HepG2 (cell line): ENCODE data around the gene ENPP1. TPM values are rescaled to one million over a fixed set of nuclear protein-coding genes. Genes with fewer than 3 reads are reported as not detected.

ENCODE experiments used
- ATAC-seq: fragments of 200-7000 bp; cut with Tn5 transposase; 3 replicates; pipeline ENCODE4 v1.9.1; 2020; ENCODE audit warnings: mild to moderate bottlenecking, moderate library complexity
- BruUV-seq: library from RNA; stranded (reverse); fragments of 400-500 nt; replicated peaks from 2 replicates; lab custom pipeline; 2021; lab: Mats Ljungman, UMichigan
- CTCF ChIA-PET: fragments of 300-600 bp; formaldehyde crosslinking; extraction: SDS; loops from one replicate; lab custom pipeline; 2021; ENCODE audit warnings: low total read pairs, inconsistent platforms, low intra/inter-chr PET ratio; lab: Yijun Ruan, JAX
- POLR2A ChIA-PET: fragments of 350-600 bp; sonication (Branson Sonifier 250); formaldehyde crosslinking; loops from one replicate; lab custom pipeline; 2020; ENCODE audit warnings: antibody characterized with exemption, inconsistent platforms; lab: Yijun Ruan, JAX
- DNase-seq: peaks from one replicate; pipeline ENCODE4 v3.0.0-alpha.2; 2015; ENCODE audit warnings: low spot score
- FAIRE-seq: peaks from 3 replicates; lab custom pipeline; 2011; peaks lifted over from hg19 to GRCh38; lab: Jason Lieb, UNC
- H2AFZ ChIP-seq: one replicate; pipeline ENCODE4 v1.6.1; 2011; ENCODE audit warnings: low read length, inconsistent platforms
- H3K27ac ChIP-seq: fragments of 300-600 bp; 3 replicates; pipeline ENCODE4 v1.8.0; 2011; ENCODE audit warnings: mixed run types, mild to moderate bottlenecking, mixed read lengths, low read length, inconsistent platforms; ENCODE audit not compliant: insufficient read depth; ENCODE audit errors: extremely low read length
- H3K27me3 ChIP-seq, 2 experiments: fragments of 200-600 bp in 1 of 2; 2 replicates in 1 of 2; 3 replicates in 1 of 2; pipeline versions ENCODE4 v1.6.0 to v1.8.0; 2011; ENCODE audit warnings: low read length in 2 of 2, mild to moderate bottlenecking in 2 of 2, moderate library complexity in 2 of 2, inconsistent platforms in 1 of 2; ENCODE audit not compliant: insufficient read depth in 2 of 2, control insufficient read depth in 1 of 2
- H3K36me3 ChIP-seq, 2 experiments: fragments of 200-600 bp in 1 of 2; replicated peaks in 1 of 2; 2 replicates in 1 of 2; 3 replicates in 1 of 2; pipeline versions ENCODE4 v1.5.1 to v1.8.0; 2011; ENCODE audit warnings: low read length in 2 of 2, inconsistent platforms in 1 of 2; ENCODE audit not compliant: insufficient read depth in 2 of 2, control insufficient read depth in 1 of 2
- H3K4me1 ChIP-seq: 2 replicates; pipeline ENCODE4 v1.5.1; 2012; ENCODE audit warnings: low read length, inconsistent platforms; ENCODE audit not compliant: insufficient read depth
- H3K4me2 ChIP-seq: 2 replicates; pipeline ENCODE4 v1.6.0; 2011; ENCODE audit warnings: low read depth, low read length, inconsistent platforms
- H3K4me3 ChIP-seq, 3 experiments: fragments of 200-600 bp in 1 of 3; sonication (generic), shearing (Covaris generic) in 1 of 3; replicated peaks in 1 of 3; 2 replicates each; pipeline ENCODE4 v1.5.1; 2011 to 2016; ENCODE audit warnings: low read length in 3 of 3, inconsistent platforms in 2 of 3, low read depth in 2 of 3, mild to moderate bottlenecking in 2 of 3, control low read depth in 1 of 3, mixed read lengths in 1 of 3; ENCODE audit not compliant: insufficient read depth in 1 of 3
- H3K79me2 ChIP-seq: one replicate; pipeline ENCODE4 v1.6.1; 2011; ENCODE audit warnings: low read length, inconsistent platforms; ENCODE audit not compliant: insufficient read depth
- H3K9ac ChIP-seq: 2 replicates; pipeline ENCODE4 v1.6.0; 2011; ENCODE audit warnings: mild to moderate bottlenecking, low read depth, low read length, inconsistent platforms; ENCODE audit not compliant: insufficient read depth
- H3K9me3 ChIP-seq: 2 replicates; pipeline ENCODE4 v1.5.1; 2012; ENCODE audit warnings: mild to moderate bottlenecking, low read length
- H4K20me1 ChIP-seq: 2 replicates; pipeline ENCODE4 v1.6.0; 2011; ENCODE audit warnings: inconsistent platforms, mild to moderate bottlenecking, low read length, moderate library complexity; ENCODE audit not compliant: insufficient read depth
- ELF3 ChIP-seq: IDR thresholded peaks from 2 replicates; pipeline ENCODE4 v1.6.1; 2016; ENCODE audit warnings: missing genetic modification reagents, missing compliant biosample characterization
- FOXM1 ChIP-seq: sonication (generic); formaldehyde crosslinking; IDR thresholded peaks from 2 replicates; pipeline ENCODE4 v1.5.0; 2020; ENCODE audit warnings: missing genetic modification reagents
- HNRNPH1 ChIP-seq: fragments of 200-400 bp; formaldehyde crosslinking; optimal IDR thresholded peaks from 2 replicates; pipeline ENCODE3; 2017; ENCODE audit warnings: mild to moderate bottlenecking, low read depth, low read length
- MEF2D ChIP-seq: sonication (generic); formaldehyde crosslinking; IDR thresholded peaks from 2 replicates; pipeline ENCODE4 v1.5.1; 2020; ENCODE audit warnings: mild to moderate bottlenecking, missing genetic modification reagents
- NRL ChIP-seq: sonication (generic); formaldehyde crosslinking; IDR thresholded peaks from 2 replicates; pipeline ENCODE4 v1.5.0; 2020; ENCODE audit warnings: missing genetic modification reagents, mild to moderate bottlenecking, moderate library complexity, borderline replicate concordance
- REL ChIP-seq: sonication (generic); formaldehyde crosslinking; conservative IDR thresholded peaks from 2 replicates; pipeline ENCODE4 v1.8.0; 2022; ENCODE audit warnings: mild to moderate bottlenecking, missing genetic modification reagents, moderate library complexity
- SP2 ChIP-seq: sonication (generic); formaldehyde crosslinking; IDR thresholded peaks from 2 replicates; pipeline ENCODE4 v1.5.1; 2020; ENCODE audit warnings: mild to moderate bottlenecking, missing genetic modification reagents
- ZBTB3 ChIP-seq: sonication (generic); formaldehyde crosslinking; IDR thresholded peaks from 2 replicates; pipeline ENCODE4 v1.4.0; 2020; ENCODE audit warnings: low read depth, mild to moderate bottlenecking, moderate library complexity, missing genetic modification reagents, borderline replicate concordance
- ZNF143 ChIP-seq: sonication (generic); formaldehyde crosslinking; IDR thresholded peaks from 2 replicates; pipeline ENCODE4 v1.4.0; 2020; ENCODE audit warnings: missing genetic modification reagents
- ZNF329 ChIP-seq: sonication (generic); formaldehyde crosslinking; IDR thresholded peaks from 2 replicates; pipeline ENCODE4 v1.9.0; 2021; ENCODE audit warnings: low read depth, mild to moderate bottlenecking, missing genetic modification reagents
- ZNF468 ChIP-seq: sonication (generic); formaldehyde crosslinking; IDR thresholded peaks from 2 replicates; pipeline ENCODE4 v1.8.0; 2022; ENCODE audit warnings: mild to moderate bottlenecking, moderate library complexity, missing genetic modification reagents
- ZNF674 ChIP-seq: sonication (generic); formaldehyde crosslinking; IDR thresholded peaks from 2 replicates; pipeline ENCODE4 v1.5.0; 2020; ENCODE audit warnings: low read depth, mild to moderate bottlenecking, missing genetic modification reagents
- ZNF709 ChIP-seq: sonication (generic); formaldehyde crosslinking; IDR thresholded peaks from 2 replicates; pipeline ENCODE4 v1.5.0; 2020; ENCODE audit warnings: mild to moderate bottlenecking, missing genetic modification reagents
- ZNF816 ChIP-seq: sonication (generic); formaldehyde crosslinking; IDR thresholded peaks from 2 replicates; pipeline ENCODE4 v1.8.0; 2022; ENCODE audit warnings: missing genetic modification reagents, mild to moderate bottlenecking, borderline replicate concordance
- WGBS: methylation state at CpG from one replicate; pipeline ENCODE4 v1.1.6; 2017; ENCODE audit warnings: low lambda C conversion rate; 5-methylcytosine and 5-hydroxymethylcytosine counted together
- in situ Hi-C: cut with HindIII; loops from 2 replicates; pipeline ENCODE4 v1.10.0; 2017; ENCODE audit warnings: low pct_unique_long_range_greater_than_20kb; ENCODE audit not compliant: extremely low pct_ligation_motif_present
- intact Hi-C: fragments of 100-400 bp; cut with micrococcal nuclease; formaldehyde crosslinking; loops from one replicate; pipeline ENCODE4 v1.10.0; 2022; ENCODE audit not compliant: unreplicated experiment
- polyA plus RNA-seq, 8 experiments: library from polyadenylated mRNA; depleted of rRNA in 3 of 8; stranded (reverse) in 7 of 8; unstranded in 1 of 8; fragments of >200 nt; fragmentation: Illumina TruSeq in 4 of 8; extraction: Trizol in 4 of 8; gene quantifications; 2 replicates each; pipeline versions ENCODE4 v1.2.1 to v1.2.3, GENCODE V29; 2011 to 2016; ENCODE audit warnings: low read depth in 4 of 8, missing spikeins in 1 of 8, mixed read lengths in 1 of 8; ENCODE audit not compliant: insufficient read depth in 1 of 8
- total RNA-seq, 5 experiments: library from RNA; depleted of rRNA; stranded (reverse); fragments of >200 nt; fragmentation: Illumina TruSeq; extraction: Trizol; gene quantifications; 2 replicates each; pipeline ENCODE4 v1.2.3, GENCODE V29; 2016; ENCODE audit warnings: low read depth in 1 of 5
- TF ChIP-seq, protein P1 (sequence below): sonication (generic); formaldehyde crosslinking; IDR thresholded peaks from 2 replicates; pipeline ENCODE4 v1.4.0; 2020; ENCODE audit warnings: missing genetic modification reagents
- TF ChIP-seq, protein P2 (sequence below): sonication (generic); formaldehyde crosslinking; IDR thresholded peaks from 2 replicates; pipeline ENCODE4 v1.4.0; 2020; ENCODE audit warnings: missing genetic modification reagents
- TF ChIP-seq, protein P3 (sequence below): sonication (generic); formaldehyde crosslinking; IDR thresholded peaks from 2 replicates; pipeline ENCODE4 v1.5.0; 2020; ENCODE audit warnings: missing genetic modification reagents
- TF ChIP-seq, protein P4 (sequence below): sonication (generic); formaldehyde crosslinking; IDR thresholded peaks from 2 replicates; pipeline ENCODE4 v1.8.0; 2022; ENCODE audit warnings: mild to moderate bottlenecking, missing genetic modification reagents; ENCODE audit not compliant: insufficient replicate concordance

Gene ENPP1
- total and polyA plus RNA-seq, 2 of the 13 experiments (the other 11 are each of a cell fraction or from before 2014, with no cell fraction given): 56.5 to 160 TPM

DNA sequence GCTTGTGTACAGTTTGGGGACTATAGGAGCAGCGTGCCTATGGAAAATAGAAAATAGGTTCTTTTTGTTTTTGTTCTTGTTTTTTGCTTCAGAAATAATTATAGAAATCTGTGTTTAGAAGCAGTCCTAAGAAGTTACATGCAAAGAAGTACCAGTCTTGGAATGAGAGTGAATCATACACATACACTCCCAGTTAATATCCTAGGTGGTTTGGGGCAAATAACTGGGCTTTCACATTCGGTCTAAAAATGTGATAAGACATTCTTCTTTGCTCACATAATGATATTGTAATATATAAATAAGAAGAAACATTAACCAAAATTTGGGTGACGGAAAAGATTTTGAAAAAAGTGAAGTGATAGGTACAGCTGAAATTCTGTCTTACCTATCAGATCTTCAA lies 61.0 kb downstream of the ENPP1 start:
- Histone ChIP-seq H3K79me2 (no peaks in the 10 kb centered on the region), H3K9ac (no peak overlapping the region), H3K27me3 (no peaks in the 10 kb centered on the region), H3K4me3 (no peak overlapping the region), H3K4me1 (peaks cover 31% of the 10 kb centered on the region), H3K4me2 (no peak overlapping the region), H3K27ac (peak overlapping the region; percentile 28), H3K36me3 (peaks cover 17 to 79% of the 10 kb centered on the region in 2 experiments), H4K20me1 (no peaks in the 10 kb centered on the region), H3K9me3 (no peaks in the 10 kb centered on the region), H2AFZ (no peak overlapping the region)
- DNase-seq (no peak), FAIRE-seq (no peak), ATAC-seq (no peak)
- POLR2A ChIA-PET: interaction anchor here (1.6 to 2.5 kb wide), 3 partner anchors 25 to 43 kb away, joined by 4 to 12 read pairs (median 8); no protein-coding TSS in a partner anchor
- CTCF ChIA-PET: no interaction called here
- BruUV-seq: no TSS peak
- in situ Hi-C loops (no loop called here), intact Hi-C loops (loop anchor here (5.0 to 10.0 kb wide), 2 partner anchors 64 to 177 kb away; partner anchors contain the start of gene ENPP1)
- WGBS: 100% methylated on average over 3 of the region's 3 CpGs
- TF ChIP-seq ELF3 (CRISPR knock-in tag) (no peak), FOXM1 (CRISPR knock-in tag) (no peak), SP2 (CRISPR knock-in tag) (no peak), ZNF143 (CRISPR knock-in tag) (no peak), HNRNPH1 (no peak), MEF2D (CRISPR knock-in tag) (no peak), ZNF468 (CRISPR knock-in tag) (no peak), ZNF709 (CRISPR knock-in tag) (no peak), ZNF329 (CRISPR knock-in tag) (no peak), REL (CRISPR knock-in tag) (no peak), NRL (CRISPR knock-in tag) (no peak), ZNF816 (CRISPR knock-in tag) (no peak), ZBTB3 (CRISPR knock-in tag) (no peak), ZNF674 (CRISPR knock-in tag) (no peak)
- TF ChIP-seq, protein P1, sequence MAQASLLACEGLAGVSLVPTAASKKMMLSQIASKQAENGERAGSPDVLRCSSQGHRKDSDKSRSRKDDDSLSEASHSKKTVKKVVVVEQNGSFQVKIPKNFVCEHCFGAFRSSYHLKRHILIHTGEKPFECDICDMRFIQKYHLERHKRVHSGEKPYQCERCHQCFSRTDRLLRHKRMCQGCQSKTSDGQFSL (CRISPR knock-in tag): no peak
- TF ChIP-seq, protein P2, sequence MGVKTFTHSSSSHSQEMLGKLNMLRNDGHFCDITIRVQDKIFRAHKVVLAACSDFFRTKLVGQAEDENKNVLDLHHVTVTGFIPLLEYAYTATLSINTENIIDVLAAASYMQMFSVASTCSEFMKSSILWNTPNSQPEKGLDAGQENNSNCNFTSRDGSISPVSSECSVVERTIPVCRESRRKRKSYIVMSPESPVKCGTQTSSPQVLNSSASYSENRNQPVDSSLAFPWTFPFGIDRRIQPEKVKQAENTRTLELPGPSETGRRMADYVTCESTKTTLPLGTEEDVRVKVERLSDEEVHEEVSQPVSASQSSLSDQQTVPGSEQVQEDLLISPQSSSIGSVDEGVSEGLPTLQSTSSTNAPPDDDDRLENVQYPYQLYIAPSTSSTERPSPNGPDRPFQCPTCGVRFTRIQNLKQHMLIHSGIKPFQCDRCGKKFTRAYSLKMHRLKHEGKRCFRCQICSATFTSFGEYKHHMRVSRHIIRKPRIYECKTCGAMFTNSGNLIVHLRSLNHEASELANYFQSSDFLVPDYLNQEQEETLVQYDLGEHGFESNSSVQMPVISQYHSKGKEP (CRISPR knock-in tag): no peak
- TF ChIP-seq, protein P3, sequence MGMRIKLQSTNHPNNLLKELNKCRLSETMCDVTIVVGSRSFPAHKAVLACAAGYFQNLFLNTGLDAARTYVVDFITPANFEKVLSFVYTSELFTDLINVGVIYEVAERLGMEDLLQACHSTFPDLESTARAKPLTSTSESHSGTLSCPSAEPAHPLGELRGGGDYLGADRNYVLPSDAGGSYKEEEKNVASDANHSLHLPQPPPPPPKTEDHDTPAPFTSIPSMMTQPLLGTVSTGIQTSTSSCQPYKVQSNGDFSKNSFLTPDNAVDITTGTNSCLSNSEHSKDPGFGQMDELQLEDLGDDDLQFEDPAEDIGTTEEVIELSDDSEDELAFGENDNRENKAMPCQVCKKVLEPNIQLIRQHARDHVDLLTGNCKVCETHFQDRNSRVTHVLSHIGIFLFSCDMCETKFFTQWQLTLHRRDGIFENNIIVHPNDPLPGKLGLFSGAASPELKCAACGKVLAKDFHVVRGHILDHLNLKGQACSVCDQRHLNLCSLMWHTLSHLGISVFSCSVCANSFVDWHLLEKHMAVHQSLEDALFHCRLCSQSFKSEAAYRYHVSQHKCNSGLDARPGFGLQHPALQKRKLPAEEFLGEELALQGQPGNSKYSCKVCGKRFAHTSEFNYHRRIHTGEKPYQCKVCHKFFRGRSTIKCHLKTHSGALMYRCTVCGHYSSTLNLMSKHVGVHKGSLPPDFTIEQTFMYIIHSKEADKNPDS (CRISPR knock-in tag): no peak
- TF ChIP-seq, protein P4, sequence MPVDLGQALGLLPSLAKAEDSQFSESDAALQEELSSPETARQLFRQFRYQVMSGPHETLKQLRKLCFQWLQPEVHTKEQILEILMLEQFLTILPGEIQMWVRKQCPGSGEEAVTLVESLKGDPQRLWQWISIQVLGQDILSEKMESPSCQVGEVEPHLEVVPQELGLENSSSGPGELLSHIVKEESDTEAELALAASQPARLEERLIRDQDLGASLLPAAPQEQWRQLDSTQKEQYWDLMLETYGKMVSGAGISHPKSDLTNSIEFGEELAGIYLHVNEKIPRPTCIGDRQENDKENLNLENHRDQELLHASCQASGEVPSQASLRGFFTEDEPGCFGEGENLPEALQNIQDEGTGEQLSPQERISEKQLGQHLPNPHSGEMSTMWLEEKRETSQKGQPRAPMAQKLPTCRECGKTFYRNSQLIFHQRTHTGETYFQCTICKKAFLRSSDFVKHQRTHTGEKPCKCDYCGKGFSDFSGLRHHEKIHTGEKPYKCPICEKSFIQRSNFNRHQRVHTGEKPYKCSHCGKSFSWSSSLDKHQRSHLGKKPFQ: no peak
